WTC11 (cell line): ENCODE measurements around the gene RRBP1.

Experiments used
- ATF3 ChIP-seq: sonication (generic); formaldehyde crosslinking; conservative IDR thresholded peaks from 2 replicates; pipeline ENCODE4 v1.8.1; 2022; ENCODE audit warnings: mild to moderate bottlenecking, missing genetic modification reagents
- ELF4 ChIP-seq: sonication (generic); formaldehyde crosslinking; IDR thresholded peaks from 2 replicates; pipeline ENCODE4 v1.8.1; 2022; ENCODE audit warnings: low read depth, mild to moderate bottlenecking, moderate library complexity, missing genetic modification reagents
- JUN ChIP-seq: sonication (generic); formaldehyde crosslinking; IDR thresholded peaks from 2 replicates; pipeline ENCODE4 v1.8.0; 2023; ENCODE audit warnings: mild to moderate bottlenecking, missing genetic modification reagents
- NFYB ChIP-seq: sonication (generic); formaldehyde crosslinking; conservative IDR thresholded peaks from 2 replicates; pipeline ENCODE4 v1.8.0; 2022; ENCODE audit warnings: low read depth, missing genetic modification reagents
- NR3C1 ChIP-seq: sonication (generic); formaldehyde crosslinking; conservative IDR thresholded peaks from 2 replicates; pipeline ENCODE4 v1.8.1; 2023; ENCODE audit warnings: low read depth, mild to moderate bottlenecking, missing genetic modification reagents
- SP1 ChIP-seq: sonication (generic); formaldehyde crosslinking; conservative IDR thresholded peaks from 2 replicates; pipeline ENCODE4 v1.8.1; 2022; ENCODE audit warnings: missing genetic modification reagents
- ZNF138 ChIP-seq: sonication (generic); formaldehyde crosslinking; conservative IDR thresholded peaks from 2 replicates; pipeline ENCODE4 v1.8.1; 2022; ENCODE audit warnings: mild to moderate bottlenecking, moderate library complexity, missing genetic modification reagents
- ZNF232 ChIP-seq: sonication (generic); formaldehyde crosslinking; IDR thresholded peaks from 2 replicates; pipeline ENCODE4 v1.8.0; 2022; ENCODE audit warnings: mild to moderate bottlenecking, missing genetic modification reagents
- ZNF512 ChIP-seq: sonication (generic); formaldehyde crosslinking; IDR thresholded peaks from 2 replicates; pipeline ENCODE4 v1.8.1; 2022; ENCODE audit warnings: missing genetic modification reagents, borderline replicate concordance
- TF ChIP-seq, protein P1 (sequence below): fragments of 250-450 bp; sonication (Bioruptor Pico); IDR thresholded peaks from 2 replicates; pipeline ENCODE4 v2.1.2; 2022; ENCODE audit warnings: mild to moderate bottlenecking, moderate library complexity
- TF ChIP-seq, protein P2 (sequence below): fragments of 200-600 bp; IDR thresholded peaks from 2 replicates; pipeline ENCODE4 v1.8.0; 2022; ENCODE audit warnings: antibody characterized with exemption
- TF ChIP-seq, protein P3 (sequence below): sonication (generic); formaldehyde crosslinking; IDR thresholded peaks from 2 replicates; pipeline ENCODE4 v1.8.0; 2022; ENCODE audit warnings: mild to moderate bottlenecking, missing genetic modification reagents

DNA sequence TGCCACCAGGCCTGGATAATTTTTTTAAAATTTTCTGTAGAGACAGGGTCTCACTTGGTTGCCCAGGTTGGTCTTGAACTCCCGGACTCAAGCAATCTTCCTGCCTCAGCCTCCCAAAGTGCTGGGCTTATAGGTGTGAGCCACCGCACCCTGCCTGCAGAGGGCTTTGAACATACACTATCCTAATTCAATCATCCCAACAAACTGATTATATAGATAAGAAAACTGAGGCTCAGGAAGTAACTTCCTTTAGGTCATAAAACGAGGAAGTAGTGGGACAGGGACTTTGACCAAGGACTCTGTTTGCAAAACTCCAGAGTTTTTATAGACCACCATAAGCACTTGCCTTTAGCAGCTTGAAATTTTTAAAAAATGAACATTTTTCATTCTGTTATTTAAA is 12.7 kb upstream of the RRBP1 start:
- TF ChIP-seq JUN (CRISPR knock-in tag) (no peak), ZNF512 (CRISPR knock-in tag) (no peak), ELF4 (no peak), ATF3 (CRISPR knock-in tag) (no peak), SP1 (no peak), ZNF138 (CRISPR knock-in tag) (no peak), ZNF232 (CRISPR knock-in tag) (no peak), NFYB (no peak), NR3C1 (no peak)
- TF ChIP-seq, protein P1, sequence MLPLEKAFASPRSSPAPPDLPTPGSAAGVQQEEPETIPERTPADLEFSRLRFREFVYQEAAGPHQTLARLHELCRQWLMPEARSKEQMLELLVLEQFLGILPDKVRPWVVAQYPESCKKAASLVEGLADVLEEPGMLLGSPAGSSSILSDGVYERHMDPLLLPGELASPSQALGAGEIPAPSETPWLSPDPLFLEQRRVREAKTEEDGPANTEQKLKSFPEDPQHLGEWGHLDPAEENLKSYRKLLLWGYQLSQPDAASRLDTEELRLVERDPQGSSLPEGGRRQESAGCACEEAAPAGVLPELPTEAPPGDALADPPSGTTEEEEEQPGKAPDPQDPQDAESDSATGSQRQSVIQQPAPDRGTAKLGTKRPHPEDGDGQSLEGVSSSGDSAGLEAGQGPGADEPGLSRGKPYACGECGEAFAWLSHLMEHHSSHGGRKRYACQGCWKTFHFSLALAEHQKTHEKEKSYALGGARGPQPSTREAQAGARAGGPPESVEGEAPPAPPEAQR (CRISPR knock-in tag), result no peak
- TF ChIP-seq, protein P2, sequence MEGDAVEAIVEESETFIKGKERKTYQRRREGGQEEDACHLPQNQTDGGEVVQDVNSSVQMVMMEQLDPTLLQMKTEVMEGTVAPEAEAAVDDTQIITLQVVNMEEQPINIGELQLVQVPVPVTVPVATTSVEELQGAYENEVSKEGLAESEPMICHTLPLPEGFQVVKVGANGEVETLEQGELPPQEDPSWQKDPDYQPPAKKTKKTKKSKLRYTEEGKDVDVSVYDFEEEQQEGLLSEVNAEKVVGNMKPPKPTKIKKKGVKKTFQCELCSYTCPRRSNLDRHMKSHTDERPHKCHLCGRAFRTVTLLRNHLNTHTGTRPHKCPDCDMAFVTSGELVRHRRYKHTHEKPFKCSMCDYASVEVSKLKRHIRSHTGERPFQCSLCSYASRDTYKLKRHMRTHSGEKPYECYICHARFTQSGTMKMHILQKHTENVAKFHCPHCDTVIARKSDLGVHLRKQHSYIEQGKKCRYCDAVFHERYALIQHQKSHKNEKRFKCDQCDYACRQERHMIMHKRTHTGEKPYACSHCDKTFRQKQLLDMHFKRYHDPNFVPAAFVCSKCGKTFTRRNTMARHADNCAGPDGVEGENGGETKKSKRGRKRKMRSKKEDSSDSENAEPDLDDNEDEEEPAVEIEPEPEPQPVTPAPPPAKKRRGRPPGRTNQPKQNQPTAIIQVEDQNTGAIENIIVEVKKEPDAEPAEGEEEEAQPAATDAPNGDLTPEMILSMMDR, result no peak
- TF ChIP-seq, protein P3, sequence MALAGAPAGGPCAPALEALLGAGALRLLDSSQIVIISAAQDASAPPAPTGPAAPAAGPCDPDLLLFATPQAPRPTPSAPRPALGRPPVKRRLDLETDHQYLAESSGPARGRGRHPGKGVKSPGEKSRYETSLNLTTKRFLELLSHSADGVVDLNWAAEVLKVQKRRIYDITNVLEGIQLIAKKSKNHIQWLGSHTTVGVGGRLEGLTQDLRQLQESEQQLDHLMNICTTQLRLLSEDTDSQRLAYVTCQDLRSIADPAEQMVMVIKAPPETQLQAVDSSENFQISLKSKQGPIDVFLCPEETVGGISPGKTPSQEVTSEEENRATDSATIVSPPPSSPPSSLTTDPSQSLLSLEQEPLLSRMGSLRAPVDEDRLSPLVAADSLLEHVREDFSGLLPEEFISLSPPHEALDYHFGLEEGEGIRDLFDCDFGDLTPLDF (CRISPR knock-in tag), result no peak
